BE2C (cell line): Measurements from ENCODE around the gene CDH4.

Experiments
- DNase-seq: peaks from one replicate; pipeline ENCODE4 v3.0.0-alpha.2; 2020
- H3K27me3 ChIP-seq: fragments of 250-450 bp; sonication (Bioruptor Pico); 2 replicates; pipeline ENCODE4 v1.5.1; 2020; ENCODE audit warnings: mild to moderate bottlenecking
- H3K36me3 ChIP-seq: fragments of 250-450 bp; sonication (Bioruptor Pico); 2 replicates; pipeline ENCODE4 v1.5.1; 2020; ENCODE audit warnings: mild to moderate bottlenecking
- H3K4me1 ChIP-seq: fragments of 250-450 bp; sonication (Bioruptor Pico); 2 replicates; pipeline ENCODE4 v1.5.1; 2020
- H3K4me3 ChIP-seq: 2 replicates; pipeline ENCODE4 v1.5.1; 2011; ENCODE audit warnings: low read depth, low read length
- H3K9me3 ChIP-seq: fragments of 250-450 bp; sonication (Bioruptor Pico); 2 replicates; pipeline ENCODE4 v1.5.1; 2020
- TF ChIP-seq, protein P1 (sequence below): IDR thresholded peaks from 2 replicates; pipeline ENCODE4 v1.5.1; 2012; ENCODE audit warnings: mild to moderate bottlenecking, low read depth, low read length

CDH4 gene

DNA sequence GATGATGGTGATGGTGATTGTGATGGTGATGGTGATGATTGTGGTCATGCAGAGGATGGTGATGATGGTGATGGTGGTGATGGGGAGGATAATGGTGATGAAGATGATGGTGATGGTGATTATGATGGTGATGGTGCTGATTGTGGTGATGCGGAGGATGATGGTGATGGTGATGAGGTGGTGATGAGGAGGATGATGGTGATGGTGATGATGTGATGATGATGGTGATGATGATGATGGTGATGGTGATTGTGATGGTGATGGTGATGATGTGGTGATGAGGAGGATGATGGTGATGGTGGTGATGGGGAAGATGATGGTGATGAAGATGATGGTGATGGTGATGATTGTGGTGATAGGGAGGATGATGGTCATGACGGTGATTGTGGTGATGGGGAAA is 333.7 kb downstream of the CDH4 start:
- H3K4me3 ChIP-seq, result no peak overlapping the region

DNA sequence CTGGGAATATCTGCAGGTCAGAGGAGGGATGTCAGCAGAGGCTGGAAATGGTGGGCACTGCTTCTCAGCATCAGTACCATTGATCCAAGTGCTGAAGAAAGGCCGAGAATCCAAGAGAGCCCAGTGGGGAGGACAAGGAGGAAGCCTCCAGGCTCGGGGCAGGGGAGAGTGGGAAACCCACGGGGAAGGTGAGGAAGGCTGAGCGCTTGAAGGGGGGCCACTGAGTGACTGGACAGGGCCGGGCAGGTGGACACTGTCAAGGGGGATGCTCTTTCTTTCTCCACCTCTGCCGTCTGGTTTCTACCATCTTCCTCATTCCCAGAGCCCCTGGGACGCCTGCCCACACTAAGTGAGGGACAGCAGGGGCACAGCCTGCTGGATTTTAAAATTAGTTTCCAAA is 335.0 kb downstream of the CDH4 start:
- no peaks in the 10 kb centered on the region for H3K27me3 ChIP-seq
- no peak for DNase-seq
- H3K36me3 ChIP-seq, result no peaks in the 10 kb centered on the region
- TF ChIP-seq, protein P1, sequence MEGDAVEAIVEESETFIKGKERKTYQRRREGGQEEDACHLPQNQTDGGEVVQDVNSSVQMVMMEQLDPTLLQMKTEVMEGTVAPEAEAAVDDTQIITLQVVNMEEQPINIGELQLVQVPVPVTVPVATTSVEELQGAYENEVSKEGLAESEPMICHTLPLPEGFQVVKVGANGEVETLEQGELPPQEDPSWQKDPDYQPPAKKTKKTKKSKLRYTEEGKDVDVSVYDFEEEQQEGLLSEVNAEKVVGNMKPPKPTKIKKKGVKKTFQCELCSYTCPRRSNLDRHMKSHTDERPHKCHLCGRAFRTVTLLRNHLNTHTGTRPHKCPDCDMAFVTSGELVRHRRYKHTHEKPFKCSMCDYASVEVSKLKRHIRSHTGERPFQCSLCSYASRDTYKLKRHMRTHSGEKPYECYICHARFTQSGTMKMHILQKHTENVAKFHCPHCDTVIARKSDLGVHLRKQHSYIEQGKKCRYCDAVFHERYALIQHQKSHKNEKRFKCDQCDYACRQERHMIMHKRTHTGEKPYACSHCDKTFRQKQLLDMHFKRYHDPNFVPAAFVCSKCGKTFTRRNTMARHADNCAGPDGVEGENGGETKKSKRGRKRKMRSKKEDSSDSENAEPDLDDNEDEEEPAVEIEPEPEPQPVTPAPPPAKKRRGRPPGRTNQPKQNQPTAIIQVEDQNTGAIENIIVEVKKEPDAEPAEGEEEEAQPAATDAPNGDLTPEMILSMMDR, result no peak
- H3K9me3 ChIP-seq, result no peaks in the 10 kb centered on the region
- no peaks in the 10 kb centered on the region for H3K4me1 ChIP-seq
- no peak overlapping the region for H3K4me3 ChIP-seq

More for the DNA sequence above, 333.7 kb downstream of the CDH4 start:
- H3K9me3 ChIP-seq, result no peaks in the 10 kb centered on the region
- no peaks in the 10 kb centered on the region for H3K36me3 ChIP-seq
- DNase-seq, result no peak
- H3K27me3 ChIP-seq, result no peaks in the 10 kb centered on the region
- TF ChIP-seq, protein P1, result no peak
- no peaks in the 10 kb centered on the region for H3K4me1 ChIP-seq

DNA sequence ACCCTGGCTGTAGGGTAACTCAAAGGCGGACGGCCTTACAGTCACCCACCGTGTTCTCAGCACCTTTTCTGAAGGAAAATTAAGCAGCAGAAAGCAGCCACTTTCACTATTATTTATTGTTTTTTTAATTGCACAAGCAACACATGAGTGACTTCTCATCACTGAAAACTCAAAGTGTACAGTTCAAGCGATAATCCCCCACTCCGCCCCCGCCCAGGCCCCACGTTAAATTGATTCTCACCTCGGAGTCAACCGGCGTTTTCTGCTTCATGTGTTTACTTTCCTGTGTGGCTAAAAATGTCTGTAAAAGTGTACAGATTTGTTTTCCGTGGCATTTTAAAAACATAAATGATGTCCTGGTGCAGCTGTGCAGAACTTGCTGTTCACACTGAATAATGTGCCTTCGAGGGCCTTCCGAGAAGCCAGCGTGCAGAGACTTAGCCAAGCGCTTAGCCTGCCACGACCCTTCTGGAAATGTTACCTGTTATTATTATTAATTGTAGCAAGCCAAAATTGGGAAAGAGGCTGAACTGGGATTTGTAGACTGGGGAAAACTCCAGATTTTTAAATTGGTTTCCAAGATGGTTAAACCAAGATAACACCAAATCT is 335.7 kb downstream of the CDH4 start:
- no peak for DNase-seq
- TF ChIP-seq, protein P1, result no peak
- Histone ChIP-seq H3K27me3 (no peaks in the 10 kb centered on the region), H3K36me3 (no peaks in the 10 kb centered on the region), H3K4me1 (no peaks in the 10 kb centered on the region), H3K9me3 (no peaks in the 10 kb centered on the region), H3K4me3 (no peak overlapping the region)

DNA sequence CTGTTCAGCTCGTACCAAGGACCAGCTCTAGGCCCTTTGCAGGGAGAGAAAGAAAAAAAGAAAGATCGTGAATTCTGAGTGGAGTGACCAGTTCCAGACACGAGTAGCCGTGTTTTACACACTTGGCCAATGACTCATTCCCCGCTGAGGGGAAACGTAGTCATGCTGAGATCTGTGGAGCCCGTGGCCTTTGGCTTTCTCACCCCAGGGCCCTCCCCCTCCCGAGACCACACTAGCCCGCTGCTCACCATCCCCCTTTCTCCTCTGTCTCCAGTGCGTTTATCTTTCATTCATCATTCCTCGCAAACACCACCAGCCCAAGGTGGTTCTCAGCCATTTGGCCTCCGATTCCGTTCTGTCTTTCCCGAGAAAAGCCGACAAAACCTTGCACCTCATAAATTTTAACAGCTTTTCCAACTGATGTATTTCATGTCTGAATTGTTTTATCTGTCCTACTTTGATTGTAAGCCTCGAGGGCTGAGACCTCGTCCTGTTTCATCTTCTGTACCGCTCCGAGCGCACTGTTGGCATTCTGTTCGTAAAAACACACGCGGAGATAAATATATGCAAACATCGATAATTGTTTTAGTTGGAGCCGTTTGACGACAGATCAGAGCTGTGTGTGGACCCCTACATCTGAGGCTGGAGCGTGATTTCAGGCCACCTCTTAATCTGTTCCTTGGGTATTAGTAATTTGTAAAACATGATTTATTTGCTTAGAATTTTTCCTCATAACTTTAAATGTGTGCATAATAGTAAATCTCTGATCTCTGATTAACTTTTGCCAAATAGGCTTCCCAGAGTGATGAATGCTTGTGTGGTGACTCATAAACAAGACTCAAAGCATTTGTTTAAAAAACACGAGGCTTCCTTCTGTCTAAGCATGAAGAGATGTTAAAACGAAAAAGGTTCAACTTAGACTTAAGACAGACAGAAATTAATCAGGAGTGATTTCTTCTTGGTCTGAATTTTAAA is 336.6 kb downstream of the CDH4 start:
- H3K9me3 ChIP-seq, result no peaks in the 10 kb centered on the region
- TF ChIP-seq, protein P1, result no peak
- no peak overlapping the region for H3K4me3 ChIP-seq
- DNase-seq, result no peak
- H3K27me3 ChIP-seq, result no peaks in the 10 kb centered on the region
- H3K36me3 ChIP-seq, result no peaks in the 10 kb centered on the region
- H3K4me1 ChIP-seq, result no peaks in the 10 kb centered on the region

DNA sequence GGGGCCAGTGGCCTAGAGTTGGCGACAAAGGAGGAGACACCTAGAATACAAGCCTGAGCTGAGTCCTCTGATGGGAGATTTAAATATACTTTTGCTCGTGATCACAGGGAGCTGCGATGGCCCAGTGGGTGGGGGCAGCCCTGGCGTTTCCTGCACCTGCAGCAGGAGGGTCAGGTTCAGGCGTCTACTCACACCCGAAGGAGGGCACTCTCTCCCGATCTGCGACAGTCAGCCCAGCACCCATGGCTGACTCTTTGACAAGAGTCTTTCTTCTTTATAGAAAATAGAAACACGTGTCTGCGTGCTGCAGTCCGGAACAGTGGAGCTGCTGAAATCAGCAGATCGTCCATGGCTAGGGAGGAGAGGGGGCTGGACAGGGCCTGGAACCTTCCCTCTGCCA is 338.2 kb downstream of the CDH4 start:
- H3K36me3 ChIP-seq, result no peaks in the 10 kb centered on the region
- TF ChIP-seq, protein P1, result no peak
- H3K4me3 ChIP-seq, result no peak overlapping the region
- no peaks in the 10 kb centered on the region for H3K9me3 ChIP-seq
- no peaks in the 10 kb centered on the region for H3K4me1 ChIP-seq
- DNase-seq, result no peak
- no peaks in the 10 kb centered on the region for H3K27me3 ChIP-seq

DNA sequence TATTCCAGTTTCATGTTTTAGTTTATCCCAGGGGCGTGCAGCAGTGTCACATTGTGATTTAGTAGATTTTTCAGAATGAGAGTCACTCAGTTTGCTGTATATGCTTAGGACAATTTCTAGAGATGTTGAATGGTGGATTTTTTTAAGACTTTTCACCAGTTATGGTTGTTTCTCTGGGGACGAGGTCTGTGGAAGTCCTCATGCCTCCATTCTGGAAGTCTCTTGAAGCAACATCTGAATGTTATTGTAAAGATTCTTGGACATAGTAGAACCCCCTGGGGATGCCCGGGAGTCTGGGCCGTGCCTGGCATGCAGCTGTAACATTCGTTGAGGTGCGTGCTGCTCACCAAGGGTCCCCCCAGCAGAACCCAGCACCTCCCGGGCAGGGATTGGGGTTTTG is 341.5 kb downstream of the CDH4 start:
- Histone ChIP-seq H3K27me3 (no peaks in the 10 kb centered on the region), H3K4me1 (no peaks in the 10 kb centered on the region), H3K9me3 (no peaks in the 10 kb centered on the region; the same call in 1 of the 2 replicates), H3K4me3 (no peak overlapping the region), H3K36me3 (no peaks in the 10 kb centered on the region)
- no peak for DNase-seq
- TF ChIP-seq, protein P1, result no peak
